Sigmoid colon (tissue), 4 donors: ENCODE results near the gene FOXN4.

Experiments
- EP300 ChIP-seq, 4 donors: sonication (generic); formaldehyde crosslinking; IDR thresholded peaks; one replicate each; pipeline ENCODE4 v1.6.1; 2017; ENCODE audit warnings: antibody characterized with exemption in 4 of 4
- POLR2A ChIP-seq, 2 donors: fragments of 450-650 bp; IDR thresholded peaks; one replicate each; pipeline ENCODE4 v1.6.1; 2016; ENCODE audit warnings: antibody characterized with exemption in 2 of 2, mild to moderate bottlenecking in 2 of 2, moderate library complexity in 2 of 2
- TF ChIP-seq, protein P1 (sequence below), 4 experiments: fragments of 450-650 bp in 3 of 4; fragments of 200-600 bp in 1 of 4; IDR thresholded peaks; one replicate each; pipeline ENCODE4 v1.5.1; 2016 to 2019; ENCODE audit warnings: antibody characterized with exemption in 4 of 4, mild to moderate bottlenecking in 3 of 4, moderate library complexity in 2 of 4

- TF ChIP-seq EP300 (IDR thresholded peaks at IDR 0.05) (no peak), POLR2A (IDR thresholded peaks at IDR 0.05) (no peak)
- TF ChIP-seq, protein P1, sequence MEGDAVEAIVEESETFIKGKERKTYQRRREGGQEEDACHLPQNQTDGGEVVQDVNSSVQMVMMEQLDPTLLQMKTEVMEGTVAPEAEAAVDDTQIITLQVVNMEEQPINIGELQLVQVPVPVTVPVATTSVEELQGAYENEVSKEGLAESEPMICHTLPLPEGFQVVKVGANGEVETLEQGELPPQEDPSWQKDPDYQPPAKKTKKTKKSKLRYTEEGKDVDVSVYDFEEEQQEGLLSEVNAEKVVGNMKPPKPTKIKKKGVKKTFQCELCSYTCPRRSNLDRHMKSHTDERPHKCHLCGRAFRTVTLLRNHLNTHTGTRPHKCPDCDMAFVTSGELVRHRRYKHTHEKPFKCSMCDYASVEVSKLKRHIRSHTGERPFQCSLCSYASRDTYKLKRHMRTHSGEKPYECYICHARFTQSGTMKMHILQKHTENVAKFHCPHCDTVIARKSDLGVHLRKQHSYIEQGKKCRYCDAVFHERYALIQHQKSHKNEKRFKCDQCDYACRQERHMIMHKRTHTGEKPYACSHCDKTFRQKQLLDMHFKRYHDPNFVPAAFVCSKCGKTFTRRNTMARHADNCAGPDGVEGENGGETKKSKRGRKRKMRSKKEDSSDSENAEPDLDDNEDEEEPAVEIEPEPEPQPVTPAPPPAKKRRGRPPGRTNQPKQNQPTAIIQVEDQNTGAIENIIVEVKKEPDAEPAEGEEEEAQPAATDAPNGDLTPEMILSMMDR (IDR thresholded peaks at IDR 0.05), result no peak
Measured at GRCh38 chr12:109291521-109292341, 17.4 kb downstream of the FOXN4 start.
